Osteoblast (primary cell): ENCODE data around the gene TGFBR3L. TPM values are rescaled to one million over a fixed set of nuclear protein-coding genes. Genes with fewer than 3 reads are reported as not detected.
A peak's percentile ranks its signal among the peaks of the same experiment; 100 is the strongest.
"Not testable (repeated sequence)": the region's sequence is repeated elsewhere in the genome, so short reads cannot be mapped to it uniquely, and the experiment has no call there.

Experiments used
- DNase-seq: peaks from one replicate; pipeline ENCODE4 v3.0.0; 2011; ENCODE audit warnings: low spot score, mixed read lengths; ENCODE audit not compliant: insufficient read length; ENCODE audit errors: missing footprints
- H2AFZ ChIP-seq: 2 replicates; pipeline ENCODE4 v1.6.0; 2011; ENCODE audit warnings: mild to moderate bottlenecking, low read length
- H3K27ac ChIP-seq: 2 replicates; pipeline ENCODE4 v1.5.1; 2011; ENCODE audit warnings: mild to moderate bottlenecking, low read depth, low read length, moderate library complexity
- H3K27me3 ChIP-seq: 2 replicates; pipeline ENCODE4 v1.6.0; 2012; ENCODE audit warnings: mild to moderate bottlenecking, control low read depth, inconsistent platforms, low read length, moderate library complexity; ENCODE audit not compliant: insufficient read depth
- H3K36me3 ChIP-seq: 2 replicates; pipeline ENCODE4 v1.5.1; 2011; ENCODE audit warnings: mild to moderate bottlenecking, low read length, control low read depth, moderate library complexity; ENCODE audit not compliant: insufficient read depth
- H3K4me1 ChIP-seq: 2 replicates; pipeline ENCODE4 v1.5.1; 2011; ENCODE audit warnings: mild to moderate bottlenecking, low read length, control low read depth, moderate library complexity; ENCODE audit not compliant: insufficient read depth
- H3K4me2 ChIP-seq: 2 replicates; pipeline ENCODE4 v1.6.0; 2011; ENCODE audit warnings: mild to moderate bottlenecking, low read length; ENCODE audit not compliant: insufficient read depth
- H3K4me3 ChIP-seq: fragments of 200-600 bp; sonication (generic); 3 replicates; pipeline ENCODE4 v1.5.1; 2012; ENCODE audit warnings: mild to moderate bottlenecking, low read length, inconsistent platforms; ENCODE audit not compliant: insufficient read depth
- H3K79me2 ChIP-seq: 2 replicates; pipeline ENCODE4 v1.6.0; 2012; ENCODE audit warnings: mild to moderate bottlenecking, low read length, control low read depth, inconsistent platforms; ENCODE audit not compliant: insufficient read depth
- H3K9me3 ChIP-seq: 2 replicates; pipeline ENCODE4 v1.5.1; 2011; ENCODE audit warnings: low read depth, low read length, control low read depth
- H4K20me1 ChIP-seq: 2 replicates; pipeline ENCODE4 v1.6.0; 2012; ENCODE audit warnings: mild to moderate bottlenecking, low read length, control low read depth; ENCODE audit not compliant: insufficient read depth
- CTCF ChIP-seq: IDR thresholded peaks from 2 replicates; pipeline ENCODE4 v1.5.1; 2011; ENCODE audit warnings: mild to moderate bottlenecking, low read depth, low read length, moderate library complexity; ENCODE audit errors: extremely low read depth
- total RNA-seq: library from RNA; depleted of rRNA; stranded (reverse); fragments of >200 nt; gene quantifications from 2 replicates; pipeline ENCODE4 v1.2.3, GENCODE V29; 2012

The TGFBR3L gene
- total RNA-seq, 1 donor, result under 0.01 TPM

DNA sequence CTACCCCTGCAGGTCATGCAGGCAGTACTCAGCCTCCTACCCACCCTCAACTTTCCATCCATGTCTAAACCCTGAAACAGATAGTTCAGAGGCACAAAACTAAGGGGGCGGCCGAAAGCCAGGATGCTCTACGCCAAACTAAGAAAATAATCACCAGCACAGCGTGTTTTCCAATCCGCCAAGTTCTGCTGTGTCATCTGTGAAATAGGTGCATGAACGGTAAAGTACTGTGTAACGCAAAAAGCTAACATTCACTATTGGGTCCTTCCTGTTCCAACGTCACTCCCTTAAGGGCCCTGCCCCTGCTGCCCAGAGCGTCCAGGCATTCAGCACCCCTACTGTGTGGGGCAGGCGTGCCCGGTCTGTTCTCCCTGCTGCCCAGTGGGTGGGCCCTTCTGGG is 41.1 kb downstream of the TGFBR3L start:
- Histone ChIP-seq H3K27ac (no peak overlapping the region), H3K79me2 (no peaks in the 10 kb centered on the region), H3K4me3 (no peak overlapping the region), H3K27me3 (no peaks in the 10 kb centered on the region), H3K36me3 (peaks cover 14% of the 10 kb centered on the region), H4K20me1 (no peaks in the 10 kb centered on the region), H3K9me3 (no peaks in the 10 kb centered on the region), H3K4me2 (no peak overlapping the region), H2AFZ (no peak overlapping the region), H3K4me1 (peaks cover 3% of the 10 kb centered on the region)
- peak; percentile 11 for DNase-seq
- no peak for TF ChIP-seq CTCF

DNA sequence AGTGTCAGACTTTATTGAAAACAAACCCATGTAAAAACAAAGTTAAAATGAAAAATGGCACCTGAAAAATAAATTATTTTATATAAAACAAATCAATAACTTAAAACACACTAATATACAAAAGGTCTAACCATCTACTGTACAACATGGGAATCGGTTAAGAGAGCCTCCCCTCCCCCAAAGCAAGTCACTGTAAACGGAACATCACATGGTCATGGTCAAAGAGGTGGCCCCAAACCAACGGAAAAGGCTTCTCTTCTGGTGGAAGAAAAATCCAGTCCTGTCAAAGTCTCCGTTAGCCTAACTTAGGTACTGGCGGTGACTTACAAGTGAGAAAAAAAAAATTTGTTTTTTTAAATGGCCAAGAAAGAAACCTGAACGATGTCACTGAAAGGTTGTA is 44.6 kb downstream of the TGFBR3L start:
- no peak overlapping the region for H3K4me3 ChIP-seq
- H4K20me1 ChIP-seq, result no peaks in the 10 kb centered on the region
- no peak overlapping the region for H3K27ac ChIP-seq
- H3K27me3 ChIP-seq, result no peaks in the 10 kb centered on the region
- no peaks in the 10 kb centered on the region for H3K79me2 ChIP-seq
- H3K9me3 ChIP-seq, result no peaks in the 10 kb centered on the region
- no peak overlapping the region for H2AFZ ChIP-seq
- no peak for TF ChIP-seq CTCF
- no peak overlapping the region for H3K4me2 ChIP-seq
- DNase-seq, result peak; percentile 74
- H3K4me1 ChIP-seq, result no peaks in the 10 kb centered on the region
- peaks cover 36% of the 10 kb centered on the region for H3K36me3 ChIP-seq

- H2AFZ ChIP-seq, H3K79me2 ChIP-seq, H3K9me3 ChIP-seq, H4K20me1 ChIP-seq, H3K4me2 ChIP-seq, H3K27me3 ChIP-seq, H3K4me3 ChIP-seq, H3K27ac ChIP-seq, H3K4me1 ChIP-seq, DNase-seq: not testable (repeated sequence)
- H3K36me3 ChIP-seq, result peaks cover 46% of the 10 kb centered on the region
Measured at GRCh38 chr19:7961082-7961481, 46.5 kb downstream of the TGFBR3L start.

- no peak overlapping the region for H3K4me2 ChIP-seq
- H3K9me3 ChIP-seq, result no peaks in the 10 kb centered on the region
- H3K4me1 ChIP-seq, result no peaks in the 10 kb centered on the region
- no peaks in the 10 kb centered on the region for H3K79me2 ChIP-seq
- DNase-seq, result no peak
- no peaks in the 10 kb centered on the region for H3K27me3 ChIP-seq
- no peak overlapping the region for H2AFZ ChIP-seq
- H4K20me1 ChIP-seq, result no peaks in the 10 kb centered on the region
- peaks cover 56% of the 10 kb centered on the region for H3K36me3 ChIP-seq
- TF ChIP-seq CTCF, result no peak
- no peak overlapping the region for H3K27ac ChIP-seq
- H3K4me3 ChIP-seq, result no peak overlapping the region
Measured at GRCh38 chr19:7961920-7962626, 47.4 kb downstream of the TGFBR3L start.
